Endothelial cell of umbilical vein (primary cell): Measurements from ENCODE around the gene SLC9A2. TPM values are rescaled to one million over a fixed set of nuclear protein-coding genes. Genes with fewer than 3 reads are reported as not detected.

ENCODE experiments used
- BruUV-seq: library from RNA; stranded (reverse); fragments of 400-500 nt; replicated peaks from 2 replicates; lab custom pipeline; 2021; lab: Mats Ljungman, UMichigan
- CTCF ChIA-PET: fragments of 300-600, 350-600 bp; sonication (Branson Sonifier 250); formaldehyde crosslinking; loops from one replicate; lab custom pipeline; 2021; ENCODE audit warnings: antibody characterized with exemption, inconsistent platforms; lab: Charles Lee
- POLR2A ChIA-PET: fragments of 300-600, 350-600 bp; sonication (Branson Sonifier 250); formaldehyde crosslinking; loops from one replicate; lab custom pipeline; 2021; ENCODE audit warnings: antibody characterized with exemption, inconsistent platforms; lab: Charles Lee
- DNase-seq: peaks from one replicate; pipeline ENCODE4 v3.0.0-alpha.2; 2011; ENCODE audit warnings: low read depth, low spot score
- FAIRE-seq: peaks from 2 replicates; lab custom pipeline; 2011; peaks lifted over from hg19 to GRCh38; lab: Jason Lieb, UNC
- H2AFZ ChIP-seq: 2 replicates; pipeline ENCODE4 v1.6.0; 2012; ENCODE audit warnings: low read depth, low read length, control low read depth, inconsistent platforms
- H3K27ac ChIP-seq: 2 replicates; pipeline ENCODE4 v1.5.1; 2011; ENCODE audit warnings: low read depth, mild to moderate bottlenecking, control low read depth, low read length, moderate library complexity; ENCODE audit not compliant: insufficient read depth
- H3K27me3 ChIP-seq, 2 experiments: 2 replicates each; pipeline versions ENCODE4 v1.6.0 to v1.6.1; 2011; ENCODE audit warnings: low read length in 2 of 2, mixed read lengths in 1 of 2; ENCODE audit not compliant: control insufficient read depth in 2 of 2, insufficient read depth in 2 of 2
- H3K36me3 ChIP-seq, 2 experiments: 2 replicates in 1 of 2; 3 replicates in 1 of 2; pipeline ENCODE4 v1.5.1; 2011; ENCODE audit warnings: low read length in 2 of 2, mild to moderate bottlenecking in 1 of 2, moderate library complexity in 1 of 2; ENCODE audit not compliant: control insufficient read depth in 2 of 2, insufficient read depth in 2 of 2; ENCODE audit errors: extremely low read depth in 1 of 2
- H3K4me1 ChIP-seq: 3 replicates; pipeline ENCODE4 v1.5.1; 2011; ENCODE audit warnings: mild to moderate bottlenecking, low read length; ENCODE audit not compliant: control insufficient read depth, insufficient read depth; ENCODE audit errors: extremely low read depth
- H3K4me2 ChIP-seq: 2 replicates; pipeline ENCODE4 v1.6.1; 2011; ENCODE audit warnings: low read length, control low read depth, mixed read lengths; ENCODE audit not compliant: insufficient read depth
- H3K4me3 ChIP-seq, 3 experiments: fragments of 200-600 bp in 1 of 3; sonication (generic), shearing (Covaris generic) in 1 of 3; replicated peaks in 1 of 3; 2 replicates each; pipeline ENCODE4 v1.5.1; 2011 to 2016; ENCODE audit warnings: control low read depth in 3 of 3, low read length in 3 of 3, mild to moderate bottlenecking in 2 of 3, inconsistent platforms in 1 of 3, low read depth in 1 of 3, moderate library complexity in 1 of 3; ENCODE audit not compliant: insufficient read depth in 1 of 3
- H3K79me2 ChIP-seq: 2 replicates; pipeline ENCODE4 v1.6.0; 2012; ENCODE audit warnings: low read length, inconsistent platforms; ENCODE audit not compliant: control insufficient read depth, insufficient read depth
- H3K9ac ChIP-seq: replicated peaks from 2 replicates; pipeline ENCODE3; 2011; ENCODE audit warnings: low read length, control low read depth; ENCODE audit not compliant: insufficient read depth; ENCODE audit errors: extremely low read depth
- H3K9me1 ChIP-seq: replicated peaks from 3 replicates; pipeline ENCODE4 v1.6.0; 2011; ENCODE audit warnings: mild to moderate bottlenecking, low read length; ENCODE audit not compliant: control insufficient read depth, insufficient read depth; ENCODE audit errors: extremely low read depth
- H3K9me3 ChIP-seq: replicated peaks from 2 replicates; pipeline ENCODE4 v1.5.1; 2012; ENCODE audit warnings: low read length, inconsistent platforms; ENCODE audit not compliant: control insufficient read depth, insufficient read depth
- H4K20me1 ChIP-seq: replicated peaks from 2 replicates; pipeline ENCODE3; 2011; ENCODE audit warnings: mild to moderate bottlenecking, low read length; ENCODE audit not compliant: control insufficient read depth, insufficient read depth; ENCODE audit errors: extremely low read depth
- CTCF ChIP-seq, 2 donors: IDR thresholded peaks; 1 replicate in 1 of 2; 2 replicates in 1 of 2; pipeline ENCODE4 v1.5.1; 2011; ENCODE audit warnings: low read length in 2 of 2, mild to moderate bottlenecking in 2 of 2, moderate library complexity in 2 of 2, control low read depth in 1 of 2, inconsistent platforms in 1 of 2, low read depth in 1 of 2; ENCODE audit not compliant: insufficient read depth in 1 of 2; ENCODE audit errors: extremely low read depth in 1 of 2
- EZH2 ChIP-seq: IDR thresholded peaks from 2 replicates; pipeline ENCODE4 v1.6.1; 2012; ENCODE audit warnings: borderline replicate concordance, low read depth, mild to moderate bottlenecking, moderate library complexity, low read length, inconsistent platforms; ENCODE audit not compliant: severe bottlenecking
- FOS ChIP-seq: IDR thresholded peaks from 2 replicates; pipeline ENCODE4 v1.6.1; 2011; ENCODE audit warnings: mild to moderate bottlenecking, low read length, moderate library complexity, borderline replicate concordance; ENCODE audit not compliant: insufficient read depth
- GATA2 ChIP-seq: IDR thresholded peaks from 2 replicates; pipeline ENCODE4 v1.7.0; 2011; ENCODE audit warnings: low read depth, mild to moderate bottlenecking, moderate library complexity, mixed read lengths, low read length; ENCODE audit not compliant: insufficient read length, insufficient read depth
- JUN ChIP-seq: IDR thresholded peaks from 2 replicates; pipeline ENCODE4 v1.6.1; 2011; ENCODE audit warnings: borderline replicate concordance, low read depth; ENCODE audit not compliant: insufficient read length, insufficient read depth
- MYC ChIP-seq: IDR thresholded peaks from one replicate; pipeline ENCODE4 v1.6.1; 2011; ENCODE audit warnings: mild to moderate bottlenecking, low read depth, low read length
- POLR2A ChIP-seq: IDR thresholded peaks from 2 replicates; pipeline ENCODE4 v1.6.1; 2012; ENCODE audit warnings: low read depth, mild to moderate bottlenecking, control low read depth, low read length
- POLR2AphosphoS5 ChIP-seq: IDR thresholded peaks from 2 replicates; pipeline ENCODE4 v1.6.1; 2012; ENCODE audit warnings: low read depth, mild to moderate bottlenecking, control low read depth, low read length, moderate library complexity; ENCODE audit not compliant: insufficient read depth
- dilution Hi-C: fragments of 300-500 bp; cut with MboI; formaldehyde crosslinking; loops from one replicate; pipeline ENCODE4 v1.15.0; 2019; ENCODE audit warnings: low sequenced_read_pairs; ENCODE audit not compliant: extremely low pct_ligation_motif_present
- intact Hi-C: fragments of 100-400 bp; cut with micrococcal nuclease; formaldehyde crosslinking; loops from one replicate; pipeline ENCODE4 v1.10.0; 2022
- polyA plus RNA-seq, 4 experiments: library from polyadenylated mRNA; depleted of rRNA in 3 of 4; stranded (reverse) in 3 of 4; unstranded in 1 of 4; fragments of >200 nt; gene quantifications; 2 replicates each; pipeline versions ENCODE4 v1.2.1 to v1.2.3, GENCODE V29; 2011 to 2012; ENCODE audit warnings: missing spikeins in 1 of 4
- total RNA-seq: library from RNA; stranded (reverse); gene quantifications from 2 replicates; pipeline ENCODE4 v1.2.3, GENCODE V29; 2021
- TF ChIP-seq, protein P1 (sequence below): IDR thresholded peaks from 2 replicates; pipeline ENCODE4 v1.6.1; 2011; ENCODE audit not compliant: insufficient read depth, insufficient read length

SLC9A2 gene
- total and polyA plus RNA-seq, 2 donors (not counting 3 experiments of a cell fraction or from before 2014, with no cell fraction given): 0.03 TPM; not detected in 1

DNA sequence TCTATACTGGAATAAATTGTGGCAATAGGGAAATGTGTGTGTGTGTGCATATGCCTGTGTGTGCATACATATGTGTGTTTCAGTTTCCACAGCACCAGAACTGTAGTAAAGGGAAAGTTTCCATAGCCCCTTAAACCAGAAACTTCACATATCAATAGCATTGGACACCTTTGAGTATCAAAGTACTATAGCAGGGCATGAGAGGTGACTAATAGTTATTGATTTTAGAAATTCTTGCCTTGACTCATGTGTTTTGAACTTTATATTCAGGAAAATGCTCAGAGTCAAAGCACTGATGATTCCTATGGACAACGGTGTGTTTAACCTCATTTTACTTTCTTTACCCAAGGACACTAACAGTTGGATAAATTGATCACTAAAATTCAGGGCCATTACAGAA lies 50.0 kb downstream of the SLC9A2 start:
- Histone ChIP-seq H3K27ac (no peak overlapping the region), H3K9me1 (no peaks in the 10 kb centered on the region), H3K9ac (no peak overlapping the region), H3K27me3 (no peaks in the 10 kb centered on the region), H2AFZ (no peak overlapping the region), H4K20me1 (no peaks in the 10 kb centered on the region), H3K4me1 (no peaks in the 10 kb centered on the region), H3K36me3 (no peaks in the 10 kb centered on the region), H3K4me2 (no peak overlapping the region), H3K4me3 (no peak overlapping the region), H3K79me2 (no peaks in the 10 kb centered on the region), H3K9me3 (no peaks in the 10 kb centered on the region)
- POLR2A ChIA-PET: no interaction called here
- FAIRE-seq (no peak), DNase-seq (no peak)
- intact Hi-C loops: no loop called here
- CTCF ChIA-PET: no interaction called here
- dilution Hi-C loops: no loop called here
- BruUV-seq: no TSS peak
- TF ChIP-seq, protein P1, sequence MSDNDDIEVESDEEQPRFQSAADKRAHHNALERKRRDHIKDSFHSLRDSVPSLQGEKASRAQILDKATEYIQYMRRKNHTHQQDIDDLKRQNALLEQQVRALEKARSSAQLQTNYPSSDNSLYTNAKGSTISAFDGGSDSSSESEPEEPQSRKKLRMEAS: no peak
- TF ChIP-seq CTCF (IDR thresholded peaks at IDR 0.05; ENCODE audit: extremely low read depth in 1 of 2, insufficient read depth in 1 of 2, low read depth in 1 of 2, low read length in 2 of 2) (no peak), GATA2 (no peak), MYC (no peak), POLR2A (no peak), FOS (no peak), EZH2 (no peak), POLR2AphosphoS5 (no peak), JUN (no peak)
